HG02759 (cell line): ENCODE data around the gene PECR.
"Not testable (repeated sequence)": the region's sequence is repeated elsewhere in the genome, so short reads cannot be mapped to it uniquely, and the experiment has no call there.

Source experiments
- ATAC-seq: cut with Tn5 transposase; IDR thresholded peaks from one replicate; pipeline ENCODE4 v1.9.1; 2021; ENCODE audit warnings: mild to moderate bottlenecking, moderate library complexity; ENCODE audit not compliant: unreplicated experiment

The PECR gene

DNA sequence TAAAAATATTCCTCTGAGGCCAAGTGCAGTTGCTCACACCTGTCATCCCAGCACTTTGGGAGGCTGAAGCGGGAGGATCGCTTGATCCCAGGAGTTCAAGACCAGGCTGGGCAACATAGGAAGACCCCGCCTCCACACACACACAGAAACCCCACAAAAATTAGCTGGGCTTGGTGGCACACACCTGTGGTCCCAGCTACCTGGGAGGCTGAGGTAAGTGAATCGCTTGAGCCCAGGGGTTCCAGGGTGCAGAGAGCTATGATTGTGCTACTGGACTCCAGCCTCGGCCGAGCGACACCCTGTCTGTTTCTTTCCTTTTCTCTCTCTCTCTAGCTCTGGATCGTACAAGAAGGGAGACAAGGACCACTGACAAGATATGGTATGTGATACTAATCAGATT is 25.7 kb upstream of the PECR start:
- no peak for ATAC-seq

DNA sequence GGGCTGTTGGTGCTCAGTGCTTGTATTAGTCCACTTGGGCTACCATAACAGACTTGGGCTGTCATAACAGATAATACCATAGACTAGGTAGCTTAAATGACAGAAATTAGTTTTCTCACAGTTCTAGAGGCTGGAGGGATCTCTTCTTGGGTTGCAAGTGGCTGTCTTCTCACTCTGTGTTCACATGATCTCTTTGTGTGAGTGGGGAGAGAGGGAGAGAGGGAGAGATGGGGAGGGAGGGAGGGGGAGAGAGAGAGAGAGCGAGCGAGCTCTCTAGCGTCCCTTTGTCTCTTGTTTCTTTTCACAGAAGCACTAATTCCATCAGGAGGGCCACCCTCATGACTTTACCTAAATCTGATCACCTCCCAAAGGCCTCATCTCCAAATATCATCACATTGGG is 23.1 kb upstream of the PECR start:
- ATAC-seq = no peak

- ATAC-seq = no peak
Observed at GRCh38 chr2:216103213-216103612, 21.6 kb upstream of the PECR start.

- no peak for ATAC-seq
Observed at GRCh38 chr2:216101109-216101508, 19.5 kb upstream of the PECR start.

GRCh38 chr2:216098421-216099334 is 17.1 kb upstream of the PECR start:
- ATAC-seq = no peak

DNA sequence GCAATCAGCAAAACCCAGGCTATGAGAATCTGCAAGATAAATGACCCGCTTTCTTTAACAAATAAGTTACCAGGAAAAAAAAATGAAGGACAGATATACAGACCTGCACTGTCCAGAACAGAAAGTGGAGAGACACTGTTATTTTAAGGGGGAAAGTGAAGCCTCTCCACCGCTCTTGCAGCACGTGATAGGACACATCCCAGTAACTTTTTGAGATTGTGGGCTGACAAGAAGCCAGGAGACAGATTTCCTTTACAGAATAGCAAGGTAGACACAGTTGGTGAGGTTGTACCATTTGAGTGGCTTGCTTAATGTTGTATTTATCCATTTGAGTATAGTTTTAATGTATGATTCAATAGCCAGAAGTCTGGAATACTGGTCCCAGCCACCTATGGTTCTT is 13.1 kb upstream of the PECR start:
- no peak for ATAC-seq

DNA sequence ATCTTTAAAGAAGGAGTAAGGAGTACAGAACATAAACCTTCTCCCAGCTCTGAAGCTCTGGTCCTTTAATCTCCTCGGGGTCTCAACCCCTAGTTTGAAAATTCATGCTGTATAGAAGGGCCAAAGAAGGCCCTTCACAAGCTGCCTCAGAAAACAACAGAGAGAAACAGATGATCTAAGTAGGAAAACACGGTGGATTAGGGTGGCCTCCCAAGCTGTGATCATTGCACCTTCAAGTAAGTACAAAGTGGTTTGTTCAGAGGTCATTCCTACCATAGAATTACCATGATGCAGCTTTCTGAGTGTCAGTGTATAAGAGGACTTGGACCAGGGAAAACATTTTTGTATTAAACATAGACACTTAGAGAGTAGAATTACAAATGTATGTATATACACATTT is 11.0 kb upstream of the PECR start:
- ATAC-seq = no peak

DNA sequence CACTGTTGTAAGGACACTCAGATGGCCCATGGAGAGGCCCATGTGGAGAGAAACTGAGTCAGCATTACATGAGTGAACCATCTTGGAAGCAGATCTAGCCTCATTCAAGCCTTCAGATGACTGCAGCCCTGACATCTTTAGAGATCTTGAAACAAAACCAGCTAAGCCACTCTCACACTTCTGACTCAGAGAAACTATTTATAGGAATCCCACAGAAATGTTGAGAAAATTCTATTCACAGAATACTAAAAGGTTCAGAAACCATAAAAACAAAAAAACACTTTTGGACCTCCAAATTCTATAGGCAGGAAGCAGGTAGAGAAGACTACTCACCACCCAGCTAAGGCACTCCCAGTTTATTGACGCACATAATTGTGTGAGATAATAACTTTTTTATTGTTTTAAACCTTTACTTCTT is 8.8 kb upstream of the PECR start:
- ATAC-seq = peak; percentile 54

GRCh38 chr2:216086207-216086893 is 4.7 kb upstream of the PECR start:
- no peak for ATAC-seq

DNA sequence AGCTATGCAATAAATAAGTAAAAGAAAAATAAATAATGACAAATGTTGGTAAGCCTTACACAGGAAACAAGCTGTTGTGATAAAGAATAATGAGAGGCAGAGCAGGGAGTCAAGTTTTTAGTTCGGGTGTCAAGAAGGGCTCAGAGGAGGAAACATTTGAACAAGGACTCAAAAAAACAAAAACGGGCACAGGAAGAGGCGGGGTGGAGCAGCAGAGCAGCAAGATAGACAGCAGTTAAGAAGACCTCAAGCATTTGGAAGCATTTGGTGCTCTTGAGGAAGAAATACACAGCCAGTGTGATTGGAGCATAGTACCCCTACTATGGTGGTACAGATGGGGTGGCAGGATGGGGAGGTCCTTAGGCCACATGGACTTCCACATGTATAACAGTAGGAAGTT is 2.9 kb upstream of the PECR start:
- ATAC-seq = no peak

- no peak for ATAC-seq
Observed at GRCh38 chr2:216083464-216084281, 2.1 kb upstream of the PECR start.

- no peak for ATAC-seq
Observed at GRCh38 chr2:216082805-216083204, 1.2 kb upstream of the PECR start.

DNA sequence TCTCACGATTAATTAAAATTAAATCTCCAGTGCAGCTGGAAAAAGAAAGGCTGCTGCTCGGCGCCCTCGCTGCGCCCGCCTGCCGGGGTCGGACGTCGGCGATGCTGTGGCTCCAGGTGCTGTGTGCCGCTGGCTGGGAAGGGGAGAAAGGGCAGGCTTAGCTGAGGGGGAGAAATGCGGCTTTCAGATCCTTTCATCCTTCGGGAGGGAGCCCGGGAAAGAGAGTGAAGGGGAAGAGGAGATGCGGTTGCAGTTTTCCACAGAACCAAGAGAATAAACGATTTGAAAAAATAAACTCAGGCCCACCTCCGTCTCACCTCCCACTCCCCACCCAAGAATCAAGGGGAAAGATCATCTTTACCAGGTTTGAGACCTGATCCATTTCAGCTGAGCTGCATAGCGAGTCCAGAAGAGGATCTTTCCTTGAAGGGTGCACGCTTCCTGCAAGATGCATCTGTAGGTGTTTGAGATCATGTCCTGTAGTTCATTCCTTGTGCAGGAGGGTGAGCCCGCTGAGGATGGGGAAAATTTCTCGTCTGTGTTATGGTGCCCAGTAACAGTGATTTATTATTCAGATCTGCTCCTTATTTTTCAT is 605 bp upstream of the PECR start:
- ATAC-seq = peak; percentile 23

GRCh38 chr2:216081012-216081411 is 597 bp downstream of the PECR start:
- ATAC-seq = no peak

- not testable (repeated sequence) for ATAC-seq
Observed at GRCh38 chr2:216080048-216080447, 1.6 kb downstream of the PECR start.

DNA sequence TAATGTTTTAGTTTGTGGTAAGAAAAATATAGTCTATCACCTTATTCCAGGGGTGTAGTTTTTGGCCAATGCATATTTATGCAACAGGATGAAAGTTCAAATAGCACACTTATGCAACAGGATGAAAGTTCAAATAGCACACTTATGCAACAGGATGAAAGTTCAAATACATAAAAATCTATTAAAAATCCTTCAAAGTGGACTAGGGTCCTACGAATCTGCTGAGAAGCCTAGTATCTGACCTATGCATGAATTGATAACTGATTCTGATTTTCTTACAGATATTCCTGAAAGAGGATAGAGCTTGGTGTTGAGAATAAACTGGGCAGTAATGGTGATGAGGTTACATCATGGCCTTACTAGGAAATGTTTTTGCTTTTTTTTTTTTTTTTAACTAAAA is 2.8 kb downstream of the PECR start:
- no peak for ATAC-seq

DNA sequence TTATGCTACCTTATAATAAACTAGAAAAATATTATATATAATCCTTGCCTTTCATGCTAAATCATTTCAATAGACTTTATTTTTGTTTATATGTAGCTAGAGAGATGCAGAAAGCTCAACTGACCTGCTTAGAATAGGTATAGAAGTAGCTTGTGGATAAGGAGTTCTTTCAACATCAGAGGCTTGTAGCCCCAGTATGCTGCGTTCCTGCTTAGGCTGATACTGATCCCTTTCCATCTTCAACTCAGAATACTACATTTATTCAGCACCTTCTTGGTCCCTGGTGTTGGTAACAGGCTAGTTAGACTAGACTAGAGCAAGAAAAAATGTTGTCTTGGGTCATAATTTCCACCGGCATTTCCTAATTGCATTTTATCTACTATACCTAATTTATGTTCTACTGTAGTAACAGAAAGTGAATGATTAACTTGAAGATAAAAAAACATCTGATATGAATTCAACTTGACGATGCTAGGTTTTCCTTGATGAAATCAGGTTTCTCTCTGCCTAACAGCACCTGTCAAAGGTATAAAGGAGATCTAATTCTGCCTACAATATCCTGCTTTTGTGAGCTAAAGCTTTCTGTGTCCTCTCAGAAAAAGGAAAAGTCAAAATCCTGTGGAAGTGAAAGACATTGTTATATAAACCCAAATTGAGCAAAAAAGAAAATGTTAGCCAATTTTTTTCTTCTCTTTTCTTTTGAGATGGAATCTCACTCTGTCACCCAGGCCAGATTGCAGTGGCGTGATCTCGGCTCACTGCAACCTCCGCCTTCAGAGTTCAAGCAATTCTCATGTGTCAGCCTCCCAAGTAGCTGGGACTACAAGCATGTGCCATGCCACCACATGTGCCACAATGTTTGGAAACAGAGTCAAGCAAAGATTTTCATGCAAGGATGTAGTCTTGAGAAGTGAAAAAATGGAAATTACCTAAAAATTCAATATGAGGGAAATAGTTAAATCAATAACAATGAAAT is 5.8 kb downstream of the PECR start:
- ATAC-seq = no peak

GRCh38 chr2:216074794-216075193 is 6.8 kb downstream of the PECR start:
- ATAC-seq = no peak

GRCh38 chr2:216074380-216074779 is 7.2 kb downstream of the PECR start:
- no peak for ATAC-seq

- no peak for ATAC-seq
Observed at GRCh38 chr2:216073773-216074172, 7.8 kb downstream of the PECR start.
